Loucy (cell line): ENCODE measurements around the gene ZNF606.

ENCODE experiments used
- H2AFZ ChIP-seq: fragments of 200-600 bp; sonication (generic); 2 replicates; pipeline ENCODE4 v1.6.0; 2016; ENCODE audit warnings: antibody characterized with exemption, mild to moderate bottlenecking, low read length, moderate library complexity
- H3F3A ChIP-seq: fragments of 200-600 bp; 2 replicates; pipeline ENCODE4 v1.6.0; 2016; ENCODE audit warnings: antibody characterized with exemption, low read depth, mild to moderate bottlenecking
- H3K27me3 ChIP-seq: fragments of 200-600 bp; sonication (generic); 2 replicates; pipeline ENCODE4 v1.6.1; 2014; ENCODE audit warnings: low read length, mild to moderate bottlenecking; ENCODE audit not compliant: insufficient read depth, poor library complexity, severe bottlenecking
- H3K36me3 ChIP-seq: fragments of 200-600 bp; sonication (generic); 2 replicates; pipeline ENCODE4 v1.6.1; 2016; ENCODE audit warnings: low read length; ENCODE audit not compliant: insufficient read depth
- H3K4me1 ChIP-seq: fragments of 200-600 bp; sonication (generic); 2 replicates; pipeline ENCODE4 v1.5.1; 2014; ENCODE audit warnings: low read length, mild to moderate bottlenecking; ENCODE audit not compliant: insufficient read depth, poor library complexity, severe bottlenecking
- H3K4me2 ChIP-seq: fragments of 200-600 bp; sonication (generic); 2 replicates; pipeline ENCODE4 v1.6.0; 2014; ENCODE audit warnings: antibody characterized with exemption, low read length, low read depth, mild to moderate bottlenecking; ENCODE audit not compliant: poor library complexity, severe bottlenecking
- H3K4me3 ChIP-seq: fragments of 200-600 bp; sonication (generic); 2 replicates; pipeline ENCODE4 v1.5.1; 2014; ENCODE audit warnings: low read length, mild to moderate bottlenecking, mixed read lengths; ENCODE audit not compliant: poor library complexity, severe bottlenecking
- H3K79me2 ChIP-seq: fragments of 200-600 bp; sonication (generic); 2 replicates; pipeline ENCODE4 v1.6.1; 2014; ENCODE audit warnings: low read length; ENCODE audit not compliant: insufficient read depth
- H3K9ac ChIP-seq: fragments of 200-600 bp; sonication (generic); 2 replicates; pipeline ENCODE4 v1.6.0; 2014; ENCODE audit warnings: mild to moderate bottlenecking, low read depth, low read length, moderate library complexity; ENCODE audit not compliant: poor library complexity, severe bottlenecking
- H3K9me2 ChIP-seq: fragments of 200-600 bp; sonication (generic); replicated peaks from 2 replicates; pipeline ENCODE4 v1.6.1; 2016; ENCODE audit warnings: low read depth, low read length, mixed read lengths
- H3K9me3 ChIP-seq: fragments of 200-600 bp; sonication (generic); 2 replicates; pipeline ENCODE4 v1.6.1; 2014; ENCODE audit warnings: mild to moderate bottlenecking, antibody characterized with exemption, low read length, low read depth; ENCODE audit not compliant: insufficient read depth
- H4K20me1 ChIP-seq: fragments of 200-600 bp; sonication (generic); 2 replicates; pipeline ENCODE4 v1.6.0; 2014; ENCODE audit warnings: antibody characterized with exemption, low read length, mild to moderate bottlenecking; ENCODE audit not compliant: insufficient read depth, poor library complexity, severe bottlenecking
- EZH2phosphoT487 ChIP-seq: fragments of 200-600 bp; IDR thresholded peaks from 2 replicates; pipeline ENCODE4 v1.6.1; 2018; ENCODE audit warnings: antibody characterized with exemption, mild to moderate bottlenecking, moderate library complexity, borderline replicate concordance
- TF ChIP-seq, protein P1 (sequence below): fragments of 200-600 bp; sonication (generic); conservative IDR thresholded peaks from 2 replicates; pipeline ENCODE4 v1.5.1; 2014; ENCODE audit warnings: mild to moderate bottlenecking, antibody characterized with exemption, low read length

The ZNF606 gene

DNA sequence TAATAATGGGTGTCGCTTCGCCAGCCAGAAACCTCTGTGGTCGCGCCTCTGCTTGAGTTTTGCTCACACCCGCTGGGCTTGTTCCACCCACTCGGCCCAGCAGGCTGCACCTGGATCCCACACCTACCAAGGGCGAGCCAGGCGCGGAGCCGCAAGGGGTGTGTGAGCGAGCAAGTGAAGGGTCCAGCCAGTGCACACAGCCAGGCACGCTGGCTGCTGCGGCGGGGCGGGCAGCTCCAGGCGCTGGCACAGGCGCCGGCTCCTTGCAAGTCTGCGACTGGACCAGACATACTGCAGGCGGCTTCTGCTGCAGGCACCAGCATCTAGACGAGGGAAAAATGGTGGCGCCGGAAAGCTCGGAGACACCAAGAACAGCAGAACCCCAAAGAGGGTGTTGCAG lies 53.3 kb downstream of the ZNF606 start:
- no peak overlapping the region for H2AFZ ChIP-seq
- peaks cover 23% of the 10 kb centered on the region for H4K20me1 ChIP-seq
- TF ChIP-seq, protein P1, sequence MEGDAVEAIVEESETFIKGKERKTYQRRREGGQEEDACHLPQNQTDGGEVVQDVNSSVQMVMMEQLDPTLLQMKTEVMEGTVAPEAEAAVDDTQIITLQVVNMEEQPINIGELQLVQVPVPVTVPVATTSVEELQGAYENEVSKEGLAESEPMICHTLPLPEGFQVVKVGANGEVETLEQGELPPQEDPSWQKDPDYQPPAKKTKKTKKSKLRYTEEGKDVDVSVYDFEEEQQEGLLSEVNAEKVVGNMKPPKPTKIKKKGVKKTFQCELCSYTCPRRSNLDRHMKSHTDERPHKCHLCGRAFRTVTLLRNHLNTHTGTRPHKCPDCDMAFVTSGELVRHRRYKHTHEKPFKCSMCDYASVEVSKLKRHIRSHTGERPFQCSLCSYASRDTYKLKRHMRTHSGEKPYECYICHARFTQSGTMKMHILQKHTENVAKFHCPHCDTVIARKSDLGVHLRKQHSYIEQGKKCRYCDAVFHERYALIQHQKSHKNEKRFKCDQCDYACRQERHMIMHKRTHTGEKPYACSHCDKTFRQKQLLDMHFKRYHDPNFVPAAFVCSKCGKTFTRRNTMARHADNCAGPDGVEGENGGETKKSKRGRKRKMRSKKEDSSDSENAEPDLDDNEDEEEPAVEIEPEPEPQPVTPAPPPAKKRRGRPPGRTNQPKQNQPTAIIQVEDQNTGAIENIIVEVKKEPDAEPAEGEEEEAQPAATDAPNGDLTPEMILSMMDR, result no peak
- TF ChIP-seq EZH2phosphoT487, result no peak
- H3K9me2 ChIP-seq, result no peaks in the 10 kb centered on the region
- H3K27me3 ChIP-seq, result peaks cover 5% of the 10 kb centered on the region
- H3K4me3 ChIP-seq, result no peak overlapping the region
- H3K79me2 ChIP-seq, result peaks cover 32% of the 10 kb centered on the region
- H3K4me1 ChIP-seq, result peaks cover 17% of the 10 kb centered on the region
- H3F3A ChIP-seq, result no peaks in the 10 kb centered on the region
- no peaks in the 10 kb centered on the region for H3K36me3 ChIP-seq
- no peak overlapping the region for H3K4me2 ChIP-seq
- peaks cover 12% of the 10 kb centered on the region; the same call in 1 of the 2 replicates for H3K9me3 ChIP-seq
- no peak overlapping the region for H3K9ac ChIP-seq

- Histone ChIP-seq H2AFZ (peak within 1 kb of the TSS; percentile 96), H3K4me2 (peak within 1 kb of the TSS; percentile 98), H3K9ac (peak within 1 kb of the TSS; percentile 97)
Measured at GRCh38 chr19:57947419-57948134, 55.0 kb downstream of the ZNF606 start, which contains the start of gene ZNF256. TSS of gene ZNF256 (minus strand) at chr19:57947706. CDS start at chr19:57947474, 232 bp downstream.

GRCh38 chr19:57947088-57947418 lies 55.6 kb downstream of the ZNF606 start:
- Histone ChIP-seq H3K9me3 (peaks cover 2% of the 10 kb centered on the region; the same call in 1 of the 2 replicates), H3K4me2 (peak overlapping the region; percentile 98), H3K9ac (peak overlapping the region; percentile 97), H3F3A (no peaks in the 10 kb centered on the region), H3K79me2 (peaks cover 52% of the 10 kb centered on the region), H4K20me1 (peaks cover 29% of the 10 kb centered on the region), H3K36me3 (peaks cover 21% of the 10 kb centered on the region), H3K4me3 (peak overlapping the region; percentile 100), H3K4me1 (peaks cover 17% of the 10 kb centered on the region), H3K27me3 (peaks cover 5% of the 10 kb centered on the region), H2AFZ (peak overlapping the region; percentile 71), H3K9me2 (no peaks in the 10 kb centered on the region)
- TF ChIP-seq EZH2phosphoT487, result no peak
- TF ChIP-seq, protein P1, result no peak

More at GRCh38 chr19:57947419-57948134, 55.0 kb downstream of the ZNF606 start, which contains the start of gene ZNF256:
- H3K9me2 ChIP-seq, result no peaks in the 10 kb centered on the region
- H3K27me3 ChIP-seq, result peaks cover 5% of the 10 kb centered on the region
- TF ChIP-seq, protein P1, result peak; percentile 65
- no peak for TF ChIP-seq EZH2phosphoT487
- peaks cover 29% of the 10 kb centered on the region for H4K20me1 ChIP-seq
- no peaks in the 10 kb centered on the region for H3F3A ChIP-seq
- H3K4me3 ChIP-seq, result peak within 1 kb of the TSS; percentile 100
- no peaks in the 10 kb centered on the region; the same call in 1 of the 2 replicates for H3K9me3 ChIP-seq
- peaks cover 17% of the 10 kb centered on the region for H3K4me1 ChIP-seq
- peaks cover 49% of the 10 kb centered on the region for H3K79me2 ChIP-seq
- peaks cover 16% of the 10 kb centered on the region; the same call in 1 of the 2 replicates for H3K36me3 ChIP-seq
